Activated T-helper 1 cell treated with anti-CD3 and anti-CD28 coated beads, Interleukin-12 subunit alpha, Interleukin-12 subunit beta, Interleukin-2, Interleukin-4 antibody, amounts not matched to agents 30 ng/mL and 10 ng/mL and 1 ng/mL, durations not matched to agents 14 hours and 24 hours and 36 hours (primary cell): ENCODE measurements around the gene ATP6V0D1. TPM values are rescaled to one million over a fixed set of nuclear protein-coding genes. Genes with fewer than 3 reads are reported as not detected.

Experiments used
- DNase-seq: peaks from one replicate; pipeline ENCODE4 v3.0.0; 2021; ENCODE audit warnings: low spot score
- H3K27ac Mint-ChIP-seq: one replicate; pipeline ENCODE4 v1.8.0; 2021; ENCODE audit warnings: mild to moderate bottlenecking, mixed read lengths
- H3K27me3 Mint-ChIP-seq: one replicate; pipeline ENCODE4 v1.8.0; 2022; ENCODE audit warnings: mild to moderate bottlenecking, moderate library complexity, mixed read lengths; ENCODE audit not compliant: insufficient read depth
- H3K36me3 Mint-ChIP-seq: one replicate; pipeline ENCODE4 v1.8.0; 2021; ENCODE audit warnings: low read depth, mixed read lengths
- H3K4me1 Mint-ChIP-seq: one replicate; pipeline ENCODE4 v1.8.0; 2021; ENCODE audit warnings: low read depth, mixed read lengths
- H3K4me3 Mint-ChIP-seq: one replicate; pipeline ENCODE4 v1.8.0; 2021; ENCODE audit warnings: mild to moderate bottlenecking, moderate library complexity, mixed read lengths
- H3K9me3 Mint-ChIP-seq: one replicate; pipeline ENCODE4 v1.8.0; 2021; ENCODE audit warnings: mixed read lengths
- intact Hi-C: fragments of 100-400 bp; cut with micrococcal nuclease; formaldehyde crosslinking; loops from one replicate; pipeline ENCODE4 v1.15.1; 2024
- total RNA-seq: library from RNA; stranded (reverse); gene quantifications from 2 replicates; pipeline ENCODE4 v1.2.3, GENCODE V29; 2022

ATP6V0D1 gene
- total RNA-seq, 1 donor from 2014 or later, result 37.7 TPM

GRCh38 chr16:67431775-67432505, 49.0 kb downstream of the ATP6V0D1 start:
- Mint-ChIP-seq H3K27me3 (peaks cover 31% of the 10 kb centered on the region), H3K27ac (no peak overlapping the region), H3K4me3 (peak overlapping the region; percentile 49), H3K36me3 (peaks cover 2% of the 10 kb centered on the region), H3K4me1 (peaks cover 8% of the 10 kb centered on the region), H3K9me3 (no peaks in the 10 kb centered on the region)
- no peak for DNase-seq
- intact Hi-C loops, result no loop called here

DNA sequence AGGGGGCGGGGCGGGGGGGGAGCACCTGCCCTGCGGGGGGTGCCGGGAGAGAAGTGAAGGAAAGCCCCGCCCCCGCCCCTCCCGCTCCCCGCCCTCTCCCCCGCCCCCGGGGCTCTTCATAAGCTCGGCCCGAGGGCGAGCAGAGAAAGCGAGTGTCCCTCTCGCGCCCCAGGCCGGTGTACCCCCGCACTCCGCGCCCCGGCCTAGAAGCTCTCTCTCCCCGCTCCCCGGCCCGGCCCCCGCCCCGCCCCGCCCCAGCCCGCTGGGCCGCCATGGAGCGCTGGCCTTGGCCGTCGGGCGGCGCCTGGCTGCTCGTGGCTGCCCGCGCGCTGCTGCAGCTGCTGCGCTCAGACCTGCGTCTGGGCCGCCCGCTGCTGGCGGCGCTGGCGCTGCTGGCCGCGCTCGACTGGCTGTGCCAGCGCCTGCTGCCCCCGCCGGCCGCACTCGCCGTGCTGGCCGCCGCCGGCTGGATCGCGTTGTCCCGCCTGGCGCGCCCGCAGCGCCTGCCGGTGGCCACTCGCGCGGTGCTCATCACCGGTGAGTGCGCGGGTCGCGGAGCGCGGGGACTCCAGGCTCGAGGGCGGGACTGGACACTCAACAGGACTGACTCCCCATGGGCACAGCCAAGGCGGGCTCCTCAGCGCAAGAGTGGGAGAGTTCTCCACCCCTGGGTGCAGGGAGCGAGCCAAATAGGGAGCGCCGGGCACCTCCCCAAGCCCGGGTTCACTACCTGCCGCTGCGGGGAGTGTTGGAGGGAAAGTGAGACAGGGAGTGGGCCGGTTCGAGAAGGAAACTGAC, 49.8 kb downstream of the ATP6V0D1 start, which contains the start of gene HSD11B2:
Gene HSD11B2, plus strand, starts transcription at position 145 of the 798 bp plus-strand sequence. Its CDS starts 128 bp downstream, at position 273.
- H3K9me3 Mint-ChIP-seq, result no peaks in the 10 kb centered on the region
- peaks cover 37% of the 10 kb centered on the region for H3K27me3 Mint-ChIP-seq
- no peak within 1 kb of the TSS for H3K27ac Mint-ChIP-seq
- H3K4me3 Mint-ChIP-seq, result peak within 1 kb of the TSS; percentile 77
- peaks cover 8% of the 10 kb centered on the region for H3K4me1 Mint-ChIP-seq
- DNase-seq, result peak; percentile 14
- intact Hi-C loops, result no loop called here
- peaks cover 2% of the 10 kb centered on the region for H3K36me3 Mint-ChIP-seq

- Mint-ChIP-seq H3K4me3 (peak overlapping the region; percentile 77), H3K9me3 (no peaks in the 10 kb centered on the region), H3K36me3 (peaks cover 2% of the 10 kb centered on the region), H3K4me1 (peaks cover 8% of the 10 kb centered on the region), H3K27me3 (peaks cover 37% of the 10 kb centered on the region), H3K27ac (no peak overlapping the region)
- intact Hi-C loops, result no loop called here
- DNase-seq, result peak; percentile 3
These were observed 50.4 kb downstream of the ATP6V0D1 start for GRCh38 chr16:67430504-67430976.

- Mint-ChIP-seq H3K9me3 (no peaks in the 10 kb centered on the region), H3K27me3 (peaks cover 37% of the 10 kb centered on the region), H3K4me1 (peaks cover 8% of the 10 kb centered on the region), H3K4me3 (peak overlapping the region; percentile 77), H3K36me3 (peaks cover 2% of the 10 kb centered on the region), H3K27ac (no peak overlapping the region)
- no peak for DNase-seq
- intact Hi-C loops, result no loop called here
These were observed 51.0 kb downstream of the ATP6V0D1 start for GRCh38 chr16:67429799-67430503.

DNA sequence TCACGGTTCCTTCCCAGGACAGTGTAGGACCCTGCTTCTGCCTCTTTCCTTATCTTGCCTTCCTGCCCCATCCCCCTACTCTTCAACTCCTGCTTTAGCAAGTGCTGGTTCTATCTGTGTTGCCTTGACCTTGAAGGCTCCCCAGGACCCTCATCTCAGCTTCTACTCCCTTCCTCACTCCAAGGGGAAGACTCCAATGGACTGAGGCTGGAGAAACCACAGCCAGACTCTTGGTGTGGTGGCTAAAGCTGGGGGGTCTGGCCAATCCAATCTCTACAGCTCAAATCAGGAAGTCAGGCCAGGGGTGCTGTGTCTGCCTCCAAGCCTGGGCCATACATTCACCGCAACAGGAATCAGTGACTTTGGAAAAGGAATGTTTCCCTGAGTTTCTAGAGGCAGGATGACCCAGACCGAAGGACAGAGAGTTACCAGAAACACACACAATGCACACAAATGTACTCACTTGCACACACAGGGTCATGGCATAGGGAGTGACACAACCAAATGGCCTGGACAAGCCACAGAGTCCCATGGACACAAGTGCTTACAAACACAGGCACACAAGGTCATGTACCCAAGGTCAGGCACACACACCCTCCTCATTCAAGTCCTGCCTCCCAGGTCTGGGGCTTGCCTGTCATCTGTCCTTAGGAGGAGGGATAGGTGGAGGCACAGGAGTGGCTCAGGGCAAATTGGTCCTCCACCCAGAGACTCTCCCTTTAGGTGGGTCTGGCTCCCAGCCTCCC, 51.7 kb downstream of the ATP6V0D1 start:
- H3K4me3 Mint-ChIP-seq, result peak overlapping the region; percentile 64
- H3K27me3 Mint-ChIP-seq, result peaks cover 38% of the 10 kb centered on the region
- H3K27ac Mint-ChIP-seq, result no peak overlapping the region
- no peak for DNase-seq
- intact Hi-C loops, result no loop called here
- peaks cover 2% of the 10 kb centered on the region for H3K36me3 Mint-ChIP-seq
- no peaks in the 10 kb centered on the region for H3K9me3 Mint-ChIP-seq
- H3K4me1 Mint-ChIP-seq, result peaks cover 8% of the 10 kb centered on the region

- peaks cover under 1% of the 10 kb centered on the region for H3K36me3 Mint-ChIP-seq
- no peak overlapping the region for H3K27ac Mint-ChIP-seq
- H3K27me3 Mint-ChIP-seq, result peaks cover 45% of the 10 kb centered on the region
- no peaks in the 10 kb centered on the region for H3K9me3 Mint-ChIP-seq
- intact Hi-C loops, result loop anchor here (1.0 kb wide), 2 partner anchors 19 to 37 kb away; no protein-coding TSS in a partner anchor
- H3K4me3 Mint-ChIP-seq, result no peak overlapping the region
- DNase-seq, result peak; percentile 33
- peaks cover 8% of the 10 kb centered on the region for H3K4me1 Mint-ChIP-seq
These were observed 52.7 kb downstream of the ATP6V0D1 start for GRCh38 chr16:67428146-67428731.

DNA sequence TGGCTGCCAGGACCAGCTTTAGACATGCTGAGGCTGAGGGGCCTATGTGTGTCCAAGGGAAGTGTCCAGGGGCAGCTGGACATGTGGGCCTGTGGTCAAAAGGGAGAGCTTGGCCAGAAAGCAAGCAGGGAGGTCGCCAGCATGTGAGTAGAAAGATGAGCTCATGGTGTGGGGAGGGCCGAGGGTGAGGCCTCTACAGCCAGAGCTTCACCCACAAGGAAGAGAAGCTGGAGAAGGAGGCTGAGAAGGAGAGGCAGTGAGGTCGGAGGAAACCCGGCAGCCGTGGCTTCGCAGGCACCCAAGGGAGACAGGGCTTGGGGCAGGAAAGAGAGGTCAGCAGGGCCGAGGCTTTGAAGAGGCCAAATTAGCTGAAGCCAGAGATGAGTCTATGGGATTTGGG, 54.0 kb downstream of the ATP6V0D1 start:
- H3K36me3 Mint-ChIP-seq, result no peaks in the 10 kb centered on the region
- H3K4me1 Mint-ChIP-seq, result peaks cover 8% of the 10 kb centered on the region
- intact Hi-C loops, result no loop called here
- H3K4me3 Mint-ChIP-seq, result no peak overlapping the region
- no peak overlapping the region for H3K27ac Mint-ChIP-seq
- peaks cover 45% of the 10 kb centered on the region for H3K27me3 Mint-ChIP-seq
- no peak for DNase-seq
- no peaks in the 10 kb centered on the region for H3K9me3 Mint-ChIP-seq

- Mint-ChIP-seq H3K36me3 (no peaks in the 10 kb centered on the region), H3K4me1 (peaks cover 4% of the 10 kb centered on the region), H3K27me3 (peaks cover 44% of the 10 kb centered on the region), H3K4me3 (no peak overlapping the region), H3K27ac (no peak overlapping the region), H3K9me3 (no peaks in the 10 kb centered on the region)
- intact Hi-C loops, result no loop called here
- no peak for DNase-seq
These were observed 54.9 kb downstream of the ATP6V0D1 start for GRCh38 chr16:67426022-67426421.

DNA sequence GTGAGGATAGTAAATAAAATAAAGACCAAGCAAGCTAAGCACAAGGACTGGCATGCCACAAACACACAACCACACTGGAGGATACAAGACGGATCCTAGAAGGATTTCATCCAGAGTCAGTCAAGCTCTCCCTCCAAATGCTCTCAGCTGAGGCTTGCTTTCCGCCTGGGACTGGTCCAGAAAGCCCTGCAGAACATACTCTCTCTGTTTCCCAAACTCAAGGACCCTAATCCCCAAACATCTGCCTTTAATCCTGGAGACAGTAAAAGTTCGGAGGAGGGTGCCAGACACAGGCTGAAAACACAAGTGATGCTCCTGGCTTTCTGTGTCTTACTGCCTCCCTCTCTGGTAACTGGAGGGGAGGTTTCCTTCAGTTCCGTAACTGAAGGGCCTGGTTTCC, 55.4 kb downstream of the ATP6V0D1 start:
- Mint-ChIP-seq H3K27ac (no peak overlapping the region), H3K36me3 (no peaks in the 10 kb centered on the region), H3K9me3 (no peaks in the 10 kb centered on the region), H3K27me3 (peaks cover 44% of the 10 kb centered on the region), H3K4me1 (peaks cover 4% of the 10 kb centered on the region), H3K4me3 (no peak overlapping the region)
- intact Hi-C loops, result no loop called here
- DNase-seq, result no peak

- Mint-ChIP-seq H3K9me3 (no peaks in the 10 kb centered on the region), H3K27ac (no peak overlapping the region), H3K36me3 (no peaks in the 10 kb centered on the region), H3K27me3 (peaks cover 40% of the 10 kb centered on the region), H3K4me1 (no peaks in the 10 kb centered on the region), H3K4me3 (no peak overlapping the region)
- no peak for DNase-seq
- intact Hi-C loops, result no loop called here
These were observed 55.9 kb downstream of the ATP6V0D1 start for GRCh38 chr16:67425061-67425460.

DNA sequence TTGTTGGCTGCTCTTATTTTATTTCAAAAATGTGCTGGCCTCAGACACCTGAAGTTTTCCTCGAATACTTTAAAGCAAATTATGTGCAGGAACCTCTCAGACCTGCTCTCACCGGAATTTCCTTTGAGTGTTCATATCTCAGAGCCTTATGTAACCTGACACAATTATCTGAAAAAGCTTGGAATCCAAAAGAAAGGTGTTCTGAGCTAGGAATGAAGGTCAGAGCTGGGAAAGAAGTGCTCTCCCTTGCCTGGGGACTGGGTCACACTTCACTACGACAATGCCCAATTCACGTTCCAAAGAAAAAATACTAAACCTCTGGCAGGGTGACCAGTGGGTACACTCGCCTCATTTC, 56.7 kb downstream of the ATP6V0D1 start:
- H3K9me3 Mint-ChIP-seq, result no peaks in the 10 kb centered on the region
- H3K27ac Mint-ChIP-seq, result no peak overlapping the region
- no peak for DNase-seq
- H3K4me3 Mint-ChIP-seq, result no peak overlapping the region
- intact Hi-C loops, result no loop called here
- H3K27me3 Mint-ChIP-seq, result peaks cover 39% of the 10 kb centered on the region
- no peaks in the 10 kb centered on the region for H3K36me3 Mint-ChIP-seq
- no peaks in the 10 kb centered on the region for H3K4me1 Mint-ChIP-seq
